Measurements from ENCODE around the gene TTLL12.

TTLL12 gene

DNA sequence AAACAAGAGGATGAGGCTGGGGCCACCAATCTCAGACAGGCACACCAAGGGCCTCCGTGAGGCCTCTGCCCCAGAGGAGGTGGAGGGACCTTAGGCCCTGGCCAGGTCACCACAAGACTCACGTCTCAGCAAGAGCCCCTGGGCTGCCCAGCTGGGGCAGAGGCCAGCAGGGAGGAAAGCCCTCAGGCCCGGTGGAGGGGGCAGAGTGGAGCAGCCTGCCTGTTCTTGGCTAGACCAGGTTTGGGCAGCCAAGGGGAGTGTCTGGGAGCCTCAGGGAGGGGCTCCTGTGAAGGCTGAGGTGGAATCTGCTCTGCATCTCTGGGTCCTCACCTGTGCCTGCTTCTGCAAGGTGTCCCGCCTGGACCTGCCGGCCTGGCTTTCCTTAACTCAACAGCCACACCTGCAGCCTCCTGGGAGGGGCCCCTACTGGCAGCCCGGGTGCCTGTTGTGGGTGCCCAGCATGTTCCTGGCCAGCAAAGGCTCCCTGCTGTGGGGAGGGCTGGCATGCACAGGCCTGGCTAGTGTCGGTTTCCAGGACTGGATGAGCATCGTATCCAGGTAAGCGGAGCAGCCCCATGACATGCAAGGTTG is 11.9 kb downstream of the TTLL12 start:
- DNase-seq = no peak

DNA sequence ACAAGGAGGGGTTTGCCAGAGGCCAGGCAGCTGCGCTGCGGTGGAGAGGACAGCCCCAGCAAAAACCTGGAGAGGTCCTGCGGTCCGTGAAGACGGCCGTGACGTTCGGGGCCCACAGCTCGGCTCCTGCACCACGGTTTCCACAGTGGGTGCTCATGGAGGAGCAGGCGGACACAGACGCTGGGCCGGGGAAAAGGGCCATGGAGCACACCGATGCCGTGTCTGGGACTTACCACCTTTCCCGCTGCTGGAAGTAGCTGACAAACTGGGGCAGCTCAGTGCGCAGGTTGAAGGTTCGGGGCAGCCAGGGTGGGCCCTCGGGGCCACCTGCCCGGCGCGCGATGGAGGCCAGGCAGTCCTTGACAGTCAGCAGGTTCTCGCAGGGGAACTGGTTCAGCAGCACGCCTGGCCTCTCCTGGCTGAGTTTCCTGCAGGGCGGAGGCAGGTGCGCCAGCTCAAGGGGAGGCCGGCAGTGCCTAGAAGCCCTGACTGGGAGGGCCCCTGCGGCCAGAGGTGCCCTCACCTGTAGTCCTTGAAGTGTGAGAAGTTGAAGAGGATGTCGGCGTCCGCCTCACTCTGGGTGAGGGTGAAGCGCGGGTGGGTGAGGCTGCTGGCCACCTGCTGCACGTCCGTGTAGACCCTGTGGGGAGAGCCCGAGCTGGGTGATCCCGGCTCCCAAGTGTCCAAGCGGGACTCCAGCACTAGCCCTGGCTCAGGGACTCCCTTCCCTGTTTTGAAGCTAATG is 12.8 kb downstream of the TTLL12 start:
- no peak for DNase-seq

DNA sequence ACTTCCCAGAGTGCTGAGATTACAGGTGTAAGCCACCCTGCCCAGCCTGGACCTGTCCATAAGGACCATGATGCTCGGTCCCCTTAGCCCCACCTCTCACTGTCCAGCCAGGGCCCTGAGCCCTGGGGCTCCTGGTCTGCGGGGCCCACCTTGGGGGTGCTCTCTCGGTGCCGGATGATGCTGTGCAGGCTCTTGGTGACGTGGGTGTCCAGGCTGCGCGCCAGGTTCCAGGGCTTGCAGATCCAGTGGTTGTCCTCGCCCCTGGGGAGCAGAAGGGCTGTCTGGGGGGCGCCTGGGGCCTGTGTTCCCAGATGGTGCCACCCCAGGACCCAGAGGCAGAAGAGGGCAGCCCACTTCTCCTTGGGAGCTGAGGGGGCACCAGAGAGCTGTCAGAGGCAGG is 13.4 kb downstream of the TTLL12 start:
- DNase-seq = no peak

DNA sequence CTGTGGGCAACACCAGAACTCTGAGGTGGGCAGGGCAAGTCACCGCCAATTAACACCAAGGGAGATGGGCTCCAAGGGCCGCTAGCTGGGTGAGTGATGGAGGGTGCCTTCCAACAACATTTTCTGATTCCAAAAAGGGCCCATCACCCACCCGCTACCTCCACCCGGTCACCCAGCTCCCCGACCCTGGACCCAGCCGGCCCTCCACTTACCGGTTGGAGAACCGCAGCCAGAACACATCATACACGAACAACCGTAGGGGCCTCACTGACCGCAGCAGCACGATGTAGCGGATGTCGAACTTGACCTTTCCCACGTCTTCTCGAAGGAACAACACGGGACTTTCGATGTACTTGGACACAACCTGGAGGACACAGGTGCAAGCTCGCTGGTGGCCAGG is 14.7 kb downstream of the TTLL12 start:
- no peak for DNase-seq

DNA sequence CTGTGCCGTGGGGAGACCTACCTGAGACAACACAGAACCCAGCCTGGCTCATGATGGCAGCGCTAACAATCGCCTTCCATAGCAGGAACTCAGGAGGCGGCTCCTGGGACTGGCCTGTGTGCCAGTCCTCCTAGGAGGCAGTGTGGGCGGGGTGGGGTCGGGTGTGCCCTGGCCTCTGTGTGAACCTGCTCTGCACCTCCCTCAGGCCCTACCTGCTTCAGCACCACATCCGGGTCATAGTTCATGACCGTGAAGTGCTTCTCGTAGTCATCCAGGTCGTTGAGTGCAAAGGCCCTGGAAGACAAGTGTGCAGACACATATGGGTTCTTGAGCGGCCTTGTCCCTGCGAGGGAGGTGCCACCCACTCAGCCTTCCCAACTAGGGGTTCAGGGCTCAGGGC is 15.3 kb downstream of the TTLL12 start:
- DNase-seq = no peak

DNA sequence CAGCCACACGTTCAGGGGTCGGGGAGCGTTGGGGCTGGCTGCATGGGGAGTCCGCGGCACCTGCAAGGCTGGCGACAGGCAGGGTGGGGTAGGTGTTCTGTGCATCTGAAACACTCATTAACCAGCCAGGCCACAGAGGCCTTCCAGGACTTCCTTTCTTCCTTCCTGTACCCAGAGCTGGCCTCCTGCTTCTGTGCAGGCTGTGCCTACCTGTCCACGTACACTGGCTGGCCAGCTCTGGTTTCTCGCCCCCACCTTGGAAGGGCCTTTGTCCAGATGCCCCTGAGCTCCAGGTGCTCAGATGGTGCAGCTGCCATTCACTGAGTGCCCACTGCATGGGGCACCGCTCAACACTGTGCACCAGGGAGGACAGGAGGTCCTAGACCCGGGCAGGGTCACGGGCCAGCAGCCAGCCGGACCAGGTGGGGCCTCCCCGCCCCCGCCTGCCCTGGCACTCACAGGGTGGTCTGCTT is 15.9 kb downstream of the TTLL12 start:
- DNase-seq = no peak

DNA sequence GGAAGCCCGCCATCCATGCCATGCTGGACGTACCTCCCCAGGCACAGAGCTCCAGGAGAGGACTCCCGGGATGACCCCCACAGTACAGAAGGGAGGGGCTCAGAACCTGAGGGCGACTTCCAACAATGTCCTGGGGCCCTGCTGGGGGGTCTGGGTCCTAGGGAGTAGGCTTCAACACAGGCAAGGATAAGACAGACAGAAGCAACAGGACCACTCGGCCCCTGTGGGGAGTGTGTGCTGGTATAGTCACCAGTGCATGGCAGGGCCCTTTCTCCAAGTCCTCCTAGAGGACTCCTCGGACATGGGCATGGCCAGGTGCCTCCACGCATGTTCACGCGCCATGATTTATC is 16.8 kb downstream of the TTLL12 start:
- DNase-seq = no peak

DNA sequence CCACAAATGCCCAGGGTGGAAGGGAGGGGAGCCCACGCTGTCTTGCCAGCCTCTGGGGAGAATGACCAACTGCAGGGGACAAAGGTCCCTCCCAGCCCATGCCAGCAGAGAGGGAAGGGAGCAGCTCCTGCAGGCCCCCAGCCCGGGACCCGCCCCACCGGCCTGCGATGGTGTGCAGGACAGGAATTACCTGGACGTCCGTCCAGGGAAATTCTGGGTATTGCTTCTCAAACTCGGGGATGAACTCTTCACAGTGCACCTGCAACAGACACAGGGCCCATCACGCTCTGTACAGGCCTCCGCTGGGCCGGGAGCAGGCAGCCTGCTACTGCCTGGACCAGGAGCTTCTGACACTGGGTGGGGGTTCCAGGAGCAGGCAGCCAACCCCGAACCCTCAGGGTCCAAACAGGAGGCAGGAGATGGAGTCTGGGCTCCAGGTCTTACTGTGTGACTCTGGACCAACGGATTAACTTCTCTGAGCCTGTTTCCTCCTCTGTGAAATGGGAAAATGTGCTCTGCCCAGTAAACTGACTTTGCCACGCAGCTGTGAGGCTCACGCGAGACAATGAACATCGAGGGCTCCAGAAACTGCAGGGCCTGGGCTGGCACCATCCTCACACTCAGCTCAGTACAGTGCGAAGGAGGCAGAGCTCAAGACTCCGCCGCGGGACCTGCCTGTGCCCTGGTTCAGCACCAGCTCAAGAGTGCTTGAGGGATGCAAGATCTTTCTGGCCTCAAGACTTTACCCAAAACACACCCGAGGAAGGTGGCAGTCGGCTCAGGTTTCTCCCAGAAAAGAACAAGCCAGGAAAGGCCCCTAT is 17.4 kb downstream of the TTLL12 start:
- no peak for DNase-seq

DNA sequence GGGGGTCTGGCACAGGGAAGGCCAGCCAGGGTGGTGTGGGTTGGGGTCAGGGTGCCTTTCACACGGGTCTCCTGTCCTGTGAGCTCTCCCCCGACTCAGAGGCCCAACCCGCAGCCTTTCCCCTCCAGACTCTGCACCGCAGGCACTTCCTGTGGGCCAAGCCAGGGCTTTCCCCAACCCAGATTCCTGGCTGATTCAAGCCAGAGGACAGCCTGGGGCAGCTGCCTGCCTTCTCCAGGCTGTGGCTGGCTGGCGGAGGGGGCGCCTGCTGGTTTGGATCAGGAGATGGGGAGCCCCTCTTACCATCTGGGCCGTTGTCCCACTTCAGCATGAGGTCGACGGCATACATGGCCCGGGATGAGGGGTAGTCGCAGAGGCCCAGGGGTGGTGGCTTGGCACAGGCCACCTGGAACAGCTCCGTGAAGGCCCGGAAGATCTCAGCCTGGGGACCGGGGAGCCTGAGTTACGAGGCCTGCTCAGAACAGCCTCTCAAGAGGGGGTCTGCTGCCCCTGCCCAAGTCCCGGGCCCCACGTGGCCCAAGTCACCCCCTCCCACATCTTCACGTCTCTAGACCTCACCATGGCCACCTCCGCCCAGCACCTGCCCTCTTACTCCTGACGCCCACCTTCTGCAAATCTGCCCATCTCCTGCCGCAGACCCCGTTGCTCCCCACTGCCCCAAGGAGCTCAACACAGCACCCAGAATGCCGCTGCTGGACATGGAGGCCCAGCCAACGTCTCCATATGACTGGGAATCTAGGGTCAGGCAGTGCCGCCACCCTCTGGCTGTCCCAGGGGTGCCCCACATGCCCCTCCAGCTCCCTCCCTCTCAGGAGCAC is 18.2 kb downstream of the TTLL12 start:
- no peak for DNase-seq

DNA sequence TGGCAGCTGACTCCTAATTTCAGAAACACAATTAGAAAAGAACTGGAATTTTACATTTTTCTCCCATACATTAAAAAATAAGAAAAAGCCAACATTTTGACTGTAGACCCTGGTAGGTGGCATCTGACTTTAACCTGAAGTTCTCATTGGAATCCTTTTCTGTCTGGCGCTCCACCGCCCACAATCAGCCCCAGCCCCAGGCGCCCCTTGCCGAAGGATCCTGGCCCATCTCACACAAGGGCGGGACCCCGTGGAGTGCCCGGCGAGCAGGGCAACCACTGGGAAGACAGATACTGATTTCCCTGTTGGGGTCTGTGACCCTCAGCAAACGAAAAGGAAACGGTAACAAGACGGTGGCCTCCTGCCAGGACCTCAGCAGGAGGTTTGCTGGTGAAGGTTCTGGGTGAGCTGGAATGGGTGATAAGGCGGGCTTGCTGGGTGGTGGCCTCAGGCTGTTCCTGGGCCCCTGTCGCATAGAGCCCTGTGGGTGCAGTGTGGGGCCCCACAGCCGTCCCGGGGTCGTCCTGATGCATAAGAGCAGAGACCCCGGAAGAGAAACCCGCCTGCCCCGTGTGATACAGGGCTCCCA is 19.8 kb downstream of the TTLL12 start:
- no peak for DNase-seq

DNA sequence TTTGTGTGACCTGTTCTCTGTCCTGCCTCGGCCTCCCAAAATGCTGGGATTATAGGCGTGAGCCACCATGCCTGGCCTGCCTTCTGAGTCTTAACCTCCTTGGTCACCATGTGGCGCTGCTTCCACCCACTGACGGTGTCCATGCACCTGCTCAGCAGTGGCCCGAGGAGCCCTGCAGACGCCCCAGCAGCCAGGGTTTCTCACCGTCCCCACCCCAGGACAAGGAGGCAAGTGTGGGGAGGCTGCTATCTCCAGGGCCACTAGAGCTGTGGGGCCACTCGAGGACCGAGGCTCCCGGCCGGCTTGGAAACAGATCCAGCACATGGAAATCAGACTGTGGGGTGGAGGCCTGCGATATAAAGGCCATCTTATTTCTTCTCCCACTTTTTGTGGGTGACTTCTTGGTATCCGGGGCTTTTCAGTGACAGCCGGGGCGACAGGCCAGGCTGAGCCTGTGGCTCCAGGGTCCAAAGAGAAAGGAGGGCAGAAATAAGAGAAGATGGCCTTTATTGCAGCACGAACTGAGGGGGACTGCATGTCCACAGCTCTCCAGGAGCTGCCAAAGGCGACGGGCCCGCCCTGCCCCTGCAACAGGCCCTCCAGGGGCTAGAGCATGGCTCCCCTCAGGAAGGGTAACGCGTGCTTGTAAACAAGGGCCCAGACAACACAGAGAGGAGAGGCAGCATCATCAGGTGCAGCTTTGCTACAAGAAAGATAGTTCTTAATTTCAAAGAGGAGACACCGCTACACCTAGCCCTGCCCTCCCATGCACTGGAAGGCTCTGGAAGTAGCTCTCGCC is 20.6 kb downstream of the TTLL12 start:
- no peak for DNase-seq

DNA sequence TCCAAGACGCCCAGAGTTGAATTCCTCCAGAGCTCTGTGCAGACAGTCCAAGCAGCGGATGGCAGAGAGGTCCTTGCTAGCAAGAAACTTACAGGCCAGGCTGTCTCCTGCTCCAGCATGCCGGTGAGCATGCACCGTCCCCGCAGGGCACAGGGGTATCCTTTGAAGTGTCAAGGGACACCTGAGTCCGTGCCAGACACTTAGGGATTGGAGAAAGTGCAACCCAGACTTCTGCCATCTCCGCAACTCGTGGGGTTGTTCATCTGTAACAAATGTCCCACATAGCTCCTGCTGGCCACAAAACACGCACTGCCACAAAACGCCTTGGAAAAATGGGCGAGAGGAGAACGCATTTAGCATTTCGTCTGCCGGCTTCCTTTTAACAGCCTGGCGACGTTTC is 22.3 kb downstream of the TTLL12 start:
- DNase-seq = no peak

DNA sequence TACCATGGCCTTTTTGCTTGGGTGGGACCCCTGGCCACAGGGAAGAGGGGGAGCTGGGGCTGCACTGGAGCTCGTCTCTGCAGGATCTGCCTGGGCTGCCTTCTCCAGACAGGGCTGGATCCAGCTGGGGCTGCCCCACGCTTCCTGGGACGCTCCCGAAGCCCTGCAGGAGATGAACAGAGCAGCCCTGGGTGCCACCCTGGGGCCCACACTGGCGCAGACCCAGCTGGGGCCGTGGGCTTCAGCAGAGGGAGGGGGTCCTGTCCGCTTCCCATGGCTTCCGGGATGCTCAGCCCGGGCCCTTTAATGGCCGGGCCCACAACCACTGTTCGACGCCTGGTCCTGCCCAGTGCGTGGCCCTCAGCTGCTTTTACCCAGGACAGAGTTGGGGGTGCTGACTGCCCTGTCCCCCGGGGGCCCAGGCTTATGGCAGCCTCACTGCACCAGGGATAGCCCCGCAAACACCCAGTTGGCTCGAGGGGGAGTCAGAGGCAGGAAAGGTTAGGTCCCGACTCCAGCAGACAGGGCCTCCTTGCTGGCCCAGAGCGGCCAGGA is 23.6 kb downstream of the TTLL12 start:
- no peak for DNase-seq

DNA sequence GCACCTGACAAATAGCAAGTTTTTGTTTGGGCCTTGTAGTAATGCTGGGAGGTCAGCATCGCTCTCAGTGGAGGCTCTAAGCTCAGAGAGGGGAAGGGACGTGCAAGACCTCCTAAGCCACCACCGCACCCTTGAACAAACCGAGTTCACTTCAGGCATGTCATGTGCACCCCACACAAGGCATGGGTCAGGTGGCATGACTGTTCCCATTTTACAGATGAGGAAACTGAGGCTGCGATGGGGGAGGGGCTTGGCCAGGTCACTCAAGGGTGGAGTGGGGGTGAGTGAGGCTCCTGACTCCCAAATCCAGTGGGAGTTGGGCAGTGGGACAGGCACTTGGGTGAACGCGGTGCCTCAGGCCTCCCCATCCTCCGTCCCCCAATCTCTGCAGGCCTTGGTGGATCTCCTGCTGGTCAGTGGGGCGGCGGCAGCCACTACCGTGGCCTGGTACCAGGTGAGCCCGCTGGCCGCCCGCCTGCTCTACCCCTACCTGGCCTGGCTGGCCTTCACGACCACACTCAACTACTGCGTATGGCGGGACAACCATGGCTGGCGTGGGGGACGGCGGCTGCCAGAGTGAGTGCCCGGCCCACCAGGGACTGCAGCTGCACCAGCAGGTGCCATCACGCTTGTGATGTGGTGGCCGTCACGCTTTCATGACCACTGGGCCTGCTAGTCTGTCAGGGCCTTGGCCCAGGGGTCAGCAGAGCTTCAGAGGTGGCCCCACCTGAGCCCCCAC is 24.4 kb downstream of the TTLL12 start:
- DNase-seq = no peak

DNA sequence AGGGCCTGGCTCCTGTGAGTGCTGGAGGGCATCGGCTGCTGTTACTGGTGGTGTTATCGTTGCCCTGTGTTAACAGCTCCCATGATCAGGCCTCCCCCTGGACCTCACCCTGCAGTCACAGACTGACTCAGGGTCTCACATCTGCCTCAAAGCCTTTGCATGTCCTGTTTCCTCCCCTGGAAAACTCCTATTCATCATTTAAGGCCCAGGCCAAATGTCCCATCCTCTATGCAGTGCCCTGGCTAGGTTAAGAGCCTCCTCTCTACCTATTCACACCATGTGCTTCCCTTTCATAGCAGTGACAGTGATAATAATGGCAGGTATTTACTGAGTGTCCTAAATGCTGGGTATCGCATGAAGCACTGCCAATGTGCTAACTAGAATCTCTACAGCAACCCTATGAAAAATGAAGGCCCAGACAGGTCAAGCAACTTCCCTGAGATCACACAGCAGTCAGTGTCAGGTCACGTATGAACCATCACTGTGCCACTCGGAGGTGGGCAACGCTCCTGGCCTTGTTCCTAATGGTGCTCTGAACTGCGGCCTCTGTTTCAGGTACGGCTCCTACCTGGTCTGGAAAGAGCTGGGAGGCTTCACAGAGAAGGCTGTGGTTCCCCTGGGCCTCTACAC is 26.3 kb downstream of the TTLL12 start:
- no peak for DNase-seq

DNA sequence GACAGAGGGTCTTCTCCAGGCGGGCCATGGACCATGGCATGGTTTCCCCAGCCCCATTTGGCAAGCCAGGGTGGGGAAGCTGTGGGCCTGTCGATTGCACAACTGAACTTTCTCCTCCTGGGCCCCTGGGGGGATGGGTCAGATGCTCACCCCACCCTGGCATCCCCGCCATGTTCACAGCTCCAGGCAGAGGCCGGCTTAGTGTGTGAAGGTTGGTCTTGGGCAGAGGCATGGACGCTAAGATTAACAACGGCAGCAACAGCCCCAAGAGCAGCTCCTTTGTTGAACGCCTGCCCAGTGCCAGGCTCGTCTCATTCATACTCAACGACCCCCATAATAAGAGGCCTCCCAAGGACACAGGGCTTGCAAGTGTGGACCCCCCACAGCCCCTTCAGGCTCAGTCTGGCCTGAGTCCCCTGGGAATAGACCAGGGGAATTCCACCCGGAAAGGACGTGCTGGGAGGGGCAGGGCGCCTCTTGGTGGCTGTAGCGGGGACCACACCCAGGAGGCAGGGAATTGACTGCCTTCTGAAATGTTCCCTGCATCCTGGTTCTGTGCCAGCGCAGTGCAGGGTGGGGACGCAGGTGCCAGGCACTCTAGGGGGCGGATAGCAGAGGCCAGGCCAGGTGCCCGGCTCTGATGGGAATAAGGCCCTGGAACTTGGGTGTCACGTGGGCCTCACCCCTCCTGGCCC is 27.3 kb downstream of the TTLL12 start:
- DNase-seq = no peak

DNA sequence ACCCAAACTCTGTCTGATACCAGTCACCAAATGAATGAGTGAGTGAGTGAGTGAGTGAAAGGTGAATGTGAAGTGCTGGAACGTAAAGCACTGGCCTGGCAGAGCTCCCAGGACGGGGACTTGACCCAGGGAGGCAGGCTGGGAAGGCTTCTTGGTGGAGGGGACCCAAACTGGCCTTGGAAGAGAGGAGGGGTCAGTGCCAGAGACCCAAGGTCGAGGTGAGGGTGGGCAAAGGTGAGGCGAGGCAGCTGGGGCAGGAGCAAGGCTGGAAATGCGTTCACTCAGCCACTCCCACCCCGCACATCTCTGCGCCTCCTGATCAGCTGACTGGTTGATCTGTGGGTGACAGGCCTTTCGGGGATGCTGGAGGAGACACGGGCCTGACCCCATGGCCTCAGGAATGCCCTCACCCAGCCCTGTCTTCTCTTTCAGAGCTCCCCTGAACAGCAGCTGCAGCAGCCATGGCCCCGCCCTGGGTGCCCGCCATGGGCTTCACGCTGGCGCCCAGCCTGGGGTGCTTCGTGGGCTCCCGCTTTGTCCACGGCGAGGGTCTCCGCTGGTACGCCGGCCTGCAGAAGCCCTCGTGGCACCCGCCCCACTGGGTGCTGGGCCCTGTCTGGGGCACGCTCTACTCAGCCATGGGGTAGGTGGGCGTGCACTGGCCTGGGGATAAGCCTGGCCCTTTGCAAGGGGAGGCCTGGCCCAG is 28.0 kb downstream of the TTLL12 start:
- no peak for DNase-seq

All from nucleus accumbens (tissue), 56 donors.